IMR-90 (cell line): ENCODE data around the gene PLD5. TPM values are rescaled to one million over a fixed set of nuclear protein-coding genes. Genes with fewer than 3 reads are reported as not detected.

Experiments used
- ATAC-seq: fragments of 200-7000 bp; cut with Tn5 transposase; 2 replicates; pipeline ENCODE4 v1.9.1; 2020; ENCODE audit warnings: low read depth, mild to moderate bottlenecking, moderate library complexity
- BruUV-seq: library from RNA; stranded (reverse); fragments of 400-500 nt; replicated peaks from 2 replicates; lab custom pipeline; 2021; lab: Mats Ljungman, UMichigan
- CTCF ChIA-PET: fragments of 300-600 bp; formaldehyde crosslinking; extraction: SDS; loops from one replicate; lab custom pipeline; 2021; ENCODE audit warnings: antibody characterized with exemption; lab: Yijun Ruan, JAX
- POLR2A ChIA-PET: fragments of 300-600 bp; sonication (Branson Sonifier 250); formaldehyde crosslinking; loops from one replicate; lab custom pipeline; 2022; ENCODE audit warnings: antibody characterized with exemption; ENCODE audit not compliant: unreplicated experiment; lab: Charles Lee
- DNase-seq: peaks from one replicate; pipeline ENCODE4 v3.0.0; 2013
- H2AFZ ChIP-seq: replicated peaks from 2 replicates; pipeline ENCODE3; 2013; ENCODE audit warnings: low read length, mild to moderate bottlenecking; ENCODE audit not compliant: poor library complexity
- H2AK5ac ChIP-seq: 2 replicates; pipeline ENCODE4 v1.6.1; 2013; ENCODE audit warnings: low read depth, low read length, inconsistent platforms
- H2AK9ac ChIP-seq: replicated peaks from 2 replicates; pipeline ENCODE3; 2013; ENCODE audit warnings: mild to moderate bottlenecking, low read depth, low read length, moderate library complexity; ENCODE audit not compliant: poor library complexity
- H2BK120ac ChIP-seq: 2 replicates; pipeline ENCODE4 v1.6.1; 2013; ENCODE audit warnings: low read depth, low read length, inconsistent platforms
- H2BK15ac ChIP-seq: 3 replicates; pipeline ENCODE4 v1.6.1; 2013; ENCODE audit warnings: low read depth, low read length, inconsistent platforms
- H2BK20ac ChIP-seq: 2 replicates; pipeline ENCODE4 v1.6.1; 2013; ENCODE audit warnings: low read depth, mild to moderate bottlenecking, inconsistent platforms, low read length, moderate library complexity
- H2BK5ac ChIP-seq: 2 replicates; pipeline ENCODE4 v1.6.1; 2013; ENCODE audit warnings: mild to moderate bottlenecking, low read depth, low read length, inconsistent platforms; ENCODE audit not compliant: poor library complexity, severe bottlenecking
- H3K14ac ChIP-seq: replicated peaks from 2 replicates; pipeline ENCODE4 v1.6.1; 2013; ENCODE audit warnings: low read depth, low read length, inconsistent platforms
- H3K18ac ChIP-seq: 2 replicates; pipeline ENCODE4 v1.6.1; 2013; ENCODE audit warnings: low read depth, low read length, control low read depth
- H3K23ac ChIP-seq: 2 replicates; pipeline ENCODE4 v1.6.1; 2013; ENCODE audit warnings: low read depth, low read length, inconsistent platforms
- H3K27ac ChIP-seq: 2 replicates; pipeline ENCODE4 v1.5.1; 2013; ENCODE audit warnings: mild to moderate bottlenecking, control low read depth, low read length; ENCODE audit not compliant: insufficient read depth
- H3K27me3 ChIP-seq: 2 replicates; pipeline ENCODE4 v1.6.1; 2013; ENCODE audit warnings: low read length; ENCODE audit not compliant: control insufficient read depth, insufficient read depth
- H3K36me3 ChIP-seq: 2 replicates; pipeline ENCODE4 v1.6.1; 2013; ENCODE audit warnings: low read length, mixed read lengths; ENCODE audit not compliant: control insufficient read depth, insufficient read depth
- H3K4ac ChIP-seq: 2 replicates; pipeline ENCODE4 v1.6.1; 2013; ENCODE audit warnings: low read depth, low read length, inconsistent platforms
- H3K4me1 ChIP-seq: 2 replicates; pipeline ENCODE4 v1.6.1; 2013; ENCODE audit warnings: low read length, mixed read lengths; ENCODE audit not compliant: control insufficient read depth, insufficient read depth
- H3K4me2 ChIP-seq: 2 replicates; pipeline ENCODE4 v1.6.1; 2013; ENCODE audit warnings: low read depth, mild to moderate bottlenecking, control low read depth, low read length, moderate library complexity
- H3K4me3 ChIP-seq: 2 replicates; pipeline ENCODE4 v1.5.1; 2013; ENCODE audit warnings: low read depth, mild to moderate bottlenecking, control low read depth, low read length, moderate library complexity; ENCODE audit not compliant: insufficient read depth
- H3K56ac ChIP-seq: 2 replicates; pipeline ENCODE4 v1.6.1; 2013; ENCODE audit warnings: low read length, inconsistent platforms; ENCODE audit not compliant: insufficient read depth; ENCODE audit errors: extremely low read depth
- H3K79me1 ChIP-seq, 2 experiments: 2 replicates each; pipeline ENCODE4 v1.6.1; 2013; ENCODE audit warnings: low read length in 2 of 2, inconsistent platforms in 1 of 2, low read depth in 1 of 2
- H3K9ac ChIP-seq: 2 replicates; pipeline ENCODE4 v1.6.1; 2013; ENCODE audit warnings: low read depth, low read length, control low read depth
- H3K9me1 ChIP-seq: 2 replicates; pipeline ENCODE4 v1.6.1; 2013; ENCODE audit warnings: low read length, inconsistent platforms; ENCODE audit not compliant: insufficient read depth
- H3K9me3 ChIP-seq: 2 replicates; pipeline ENCODE4 v1.6.1; 2013; ENCODE audit warnings: low read length; ENCODE audit not compliant: control insufficient read depth, insufficient read depth
- H4K20me1 ChIP-seq: 2 replicates; pipeline ENCODE4 v1.6.1; 2013; ENCODE audit warnings: low read length, inconsistent platforms; ENCODE audit not compliant: insufficient read depth
- H4K5ac ChIP-seq: 2 replicates; pipeline ENCODE4 v1.6.1; 2013; ENCODE audit warnings: mild to moderate bottlenecking, low read depth, low read length, control low read depth
- H4K8ac ChIP-seq, 2 experiments: 2 replicates each; pipeline ENCODE4 v1.6.1; 2013; ENCODE audit warnings: low read depth in 2 of 2, low read length in 2 of 2, control low read depth in 1 of 2, inconsistent platforms in 1 of 2
- H4K91ac ChIP-seq: 2 replicates; pipeline ENCODE4 v1.6.1; 2013; ENCODE audit warnings: low read depth, low read length, inconsistent platforms; ENCODE audit not compliant: insufficient read depth
- MAFK ChIP-seq: IDR thresholded peaks from 2 replicates; pipeline ENCODE4 v1.6.1; 2012; ENCODE audit warnings: low read depth, low read length, improper control_type of control experiment
- USF2 ChIP-seq: fragments of 150-350 bp; IDR thresholded peaks from 2 replicates; pipeline ENCODE4 v1.6.1; 2017; ENCODE audit warnings: mild to moderate bottlenecking, antibody characterized with exemption, low read length, low read depth
- WGBS, 2 experiments: methylation state at CpG; one replicate each; pipeline versions ENCODE4 v1.1.5 to v1.1.7; 2013; ENCODE audit warnings: missing lambda C conversion rate in 2 of 2; ENCODE audit not compliant: insufficient read length in 1 of 2; ENCODE audit errors: extremely low coverage in 2 of 2; 5-methylcytosine and 5-hydroxymethylcytosine counted together
- dilution Hi-C: fragments of 300-500 bp; cut with HindIII; formaldehyde crosslinking; loops from one replicate; pipeline ENCODE4 v1.14.3; 2018; ENCODE audit warnings: low sequenced_read_pairs; ENCODE audit not compliant: unreplicated experiment
- in situ Hi-C: fragments of 300-500 bp; cut with MboI; formaldehyde crosslinking; loops from 3 replicates; pipeline ENCODE4 v1.14.3; 2019; ENCODE audit warnings: low sequenced_read_pairs, inconsistent platforms, mixed read lengths
- intact Hi-C: fragments of 100-400 bp; cut with micrococcal nuclease; formaldehyde crosslinking; loops from 2 replicates; pipeline ENCODE4 v1.10.0; 2022
- polyA plus RNA-seq, 3 experiments: library from polyadenylated mRNA; depleted of rRNA; stranded (reverse); fragments of >200 nt; gene quantifications; 2 replicates each; pipeline ENCODE4 v1.2.3, GENCODE V29; 2012; ENCODE audit warnings: low replicate concordance in 1 of 3
- total RNA-seq: library from RNA; depleted of rRNA; stranded (reverse); fragments of >200 nt; gene quantifications from 2 replicates; pipeline ENCODE4 v1.2.3, GENCODE V29; 2012

PLD5 gene
- total and polyA plus RNA-seq, 2 of the 4 experiments (the other 2 are of a cell fraction): not detected

GRCh38 chr1:242426271-242426905 lies 98.1 kb downstream of the PLD5 start:
- Histone ChIP-seq H3K4me1 (no peaks in the 10 kb centered on the region), H3K27me3 (no peaks in the 10 kb centered on the region), H4K91ac (no peak overlapping the region), H2BK5ac (no peak overlapping the region), H3K14ac (no peak overlapping the region), H3K79me1 (no peaks in the 10 kb centered on the region), H3K9me1 (no peaks in the 10 kb centered on the region), H3K9ac (no peak overlapping the region), H2BK120ac (no peak overlapping the region), H2AFZ (no peak overlapping the region), H3K23ac (no peak overlapping the region), H3K4me3 (no peak overlapping the region), H2BK15ac (no peak overlapping the region), H3K4ac (no peak overlapping the region), H3K56ac (no peak overlapping the region), H2BK20ac (no peak overlapping the region), H2AK5ac (no peak overlapping the region), H4K8ac (no peak overlapping the region), H3K36me3 (no peaks in the 10 kb centered on the region), H3K9me3 (peaks cover 13% of the 10 kb centered on the region), H2AK9ac (no peak overlapping the region), H3K27ac (no peak overlapping the region), H3K18ac (no peak overlapping the region), H3K4me2 (no peak overlapping the region), H4K20me1 (no peaks in the 10 kb centered on the region), H4K5ac (no peak overlapping the region)
- intact Hi-C loops (no loop called here), dilution Hi-C loops (no loop called here), in situ Hi-C loops (no loop called here)
- BruUV-seq: no TSS peak
- ChIA-PET POLR2A (no interaction called here), CTCF (no interaction called here)
- 57% methylated on average over 1 of the region's 6 CpGs; no CpG with 5 or more reads in 1 of the 2 experiments for WGBS, 2 experiments
- no peak for ATAC-seq
- DNase-seq: no peak
- TF ChIP-seq USF2: no peak
- TF ChIP-seq MAFK: peak; percentile 28; the same call in 1 of the 2 replicates
